Amniotic stem cell (primary cell): ENCODE measurements around the gene INPP5E.

ENCODE experiments used
- DNase-seq: peaks from one replicate; lab custom pipeline; 2025; lab: John Stamatoyannopoulos, UW

INPP5E gene

DNA sequence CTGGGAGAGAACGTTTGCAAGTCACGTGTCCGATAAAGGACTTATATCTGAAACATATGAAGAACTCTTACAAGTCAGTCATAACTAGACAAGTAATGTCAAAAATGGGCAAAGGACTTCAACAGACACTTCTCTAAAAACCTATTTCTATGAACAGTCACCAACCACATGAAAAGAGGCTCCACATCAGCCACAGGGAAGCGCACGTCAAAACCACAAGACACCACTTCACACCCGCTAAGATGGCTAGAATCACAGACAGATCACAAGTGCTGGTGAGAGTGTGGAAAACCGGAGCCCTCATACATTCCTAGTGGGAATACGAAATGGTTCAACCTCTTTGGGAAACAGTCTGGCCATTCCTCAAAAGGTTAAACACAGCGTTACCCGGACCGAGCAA lies 54.6 kb downstream of the INPP5E start:
- DNase-seq: no peak

DNA sequence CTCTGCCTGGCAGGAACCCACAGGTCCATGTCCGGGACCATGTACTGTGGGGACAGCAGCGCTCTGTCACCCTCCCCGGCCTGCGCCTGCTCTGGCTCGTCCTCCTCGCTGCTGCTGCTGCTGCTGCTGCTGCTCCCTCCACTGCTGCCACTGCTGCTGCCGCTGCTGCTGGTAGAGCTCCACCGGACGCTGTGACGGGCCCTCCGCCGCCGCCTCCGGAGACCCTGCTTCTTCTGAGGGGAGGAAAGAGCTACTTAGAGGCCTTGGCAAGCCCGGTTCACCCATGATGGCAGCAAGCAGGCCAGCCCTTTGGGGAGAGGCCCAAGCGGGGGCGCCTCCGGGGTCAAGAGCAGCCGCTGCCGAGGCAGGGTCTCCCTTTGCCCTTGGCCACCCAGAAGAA lies 56.2 kb downstream of the INPP5E start:
- DNase-seq: no peak

GRCh38 chr9:136381966-136382513 lies 57.6 kb downstream of the INPP5E start:
- no peak for DNase-seq

DNA sequence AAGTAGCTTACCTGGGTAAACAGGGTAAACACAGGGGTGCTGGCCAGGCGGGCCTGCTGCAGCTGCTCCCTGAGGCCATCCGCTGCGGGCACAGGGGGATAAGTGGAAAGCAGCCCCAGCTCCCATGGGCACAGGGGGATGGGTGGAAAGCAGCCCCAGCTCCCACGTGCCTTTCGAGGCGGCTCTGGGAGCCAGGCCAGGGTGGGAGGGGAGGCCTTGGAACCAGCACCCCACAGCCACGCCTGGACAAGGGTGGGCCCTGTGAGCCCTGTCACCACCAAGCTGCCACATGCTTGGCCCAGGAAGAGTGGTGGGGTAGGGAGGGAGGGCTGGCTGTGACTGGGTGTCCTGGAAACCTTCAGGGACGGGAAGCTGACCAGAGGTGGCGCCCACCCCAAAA lies 58.3 kb downstream of the INPP5E start:
- no peak for DNase-seq

DNA sequence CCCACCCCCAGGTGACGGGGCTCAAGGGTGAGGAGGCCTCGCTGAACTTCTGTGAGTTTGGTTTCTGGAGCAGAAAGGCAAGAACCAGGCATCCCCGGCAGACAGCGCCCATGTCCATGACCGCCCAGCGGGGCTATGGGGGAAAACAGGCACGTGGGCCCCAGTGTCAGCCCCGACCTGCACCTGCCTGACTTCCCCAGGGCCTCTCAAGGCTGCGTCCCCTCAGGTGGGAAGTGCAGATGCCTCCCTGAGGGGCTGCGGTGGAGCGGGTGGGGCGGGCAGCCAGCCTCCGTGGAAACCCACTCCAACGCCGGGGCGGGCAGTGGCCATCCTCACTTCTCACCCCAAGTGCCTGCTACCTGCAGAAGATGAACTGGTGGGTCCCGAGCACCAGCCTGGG lies 59.3 kb downstream of the INPP5E start:
- DNase-seq: no peak

DNA sequence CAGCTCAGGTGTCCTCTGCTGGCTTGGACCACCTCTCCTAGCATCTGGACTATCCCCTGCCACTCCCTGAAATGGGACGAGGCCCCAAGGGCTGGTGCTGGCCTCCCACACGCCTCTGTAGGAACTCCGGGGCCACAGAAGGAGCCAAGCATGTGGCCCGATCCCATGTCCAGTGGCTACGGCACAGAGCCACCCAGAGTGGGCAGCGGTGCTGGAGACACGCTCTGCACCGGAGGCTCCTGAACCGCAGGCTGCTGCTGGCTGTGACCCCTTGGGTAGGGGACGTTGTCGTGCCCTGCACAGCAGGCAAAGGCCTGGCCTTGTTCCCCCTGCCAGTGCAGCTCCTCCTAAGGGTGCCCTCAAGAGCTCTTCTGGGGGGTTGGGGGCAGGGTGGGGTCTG lies 59.8 kb downstream of the INPP5E start:
- DNase-seq: no peak

GRCh38 chr9:136379401-136379800 lies 60.2 kb downstream of the INPP5E start:
- no peak for DNase-seq

DNA sequence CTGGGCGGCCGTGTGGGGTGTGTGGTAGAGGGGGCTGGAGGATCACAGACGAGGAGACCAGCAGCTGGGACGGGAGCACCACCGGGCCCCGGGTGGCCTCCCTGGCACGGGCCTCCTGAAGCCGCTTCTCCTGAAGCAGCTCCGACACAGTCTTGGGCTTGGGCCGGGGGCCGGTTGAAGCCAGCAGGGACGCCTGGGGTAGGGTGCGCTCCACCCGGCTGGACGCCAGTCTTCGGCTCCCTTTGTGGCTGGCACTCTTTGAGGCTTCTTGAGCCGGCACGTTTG lies 60.7 kb downstream of the INPP5E start:
- DNase-seq: no peak
